Mesenchymal stem cell (in vitro differentiated cells and primary cell): Measurements from ENCODE around the gene GYPC.

Source experiments
- DNase-seq: peaks from one replicate; pipeline ENCODE4 v3.0.0-alpha.2; 2013
- H2AFZ ChIP-seq: one replicate; pipeline ENCODE4 v1.6.1; 2013; ENCODE audit warnings: low read depth, mild to moderate bottlenecking, control low read depth, inconsistent platforms, low read length, moderate library complexity
- H2AK5ac ChIP-seq: 2 replicates; pipeline ENCODE4 v1.6.1; 2013; ENCODE audit warnings: low read length, moderate library complexity, mild to moderate bottlenecking, inconsistent platforms; ENCODE audit not compliant: severe bottlenecking
- H2BK120ac ChIP-seq: one replicate; pipeline ENCODE4 v1.6.1; 2013; ENCODE audit warnings: low read depth, mild to moderate bottlenecking, inconsistent platforms, low read length, moderate library complexity
- H2BK12ac ChIP-seq, 2 experiments: one replicate each; pipeline ENCODE4 v1.6.1; 2013; ENCODE audit warnings: inconsistent platforms in 2 of 2, low read length in 2 of 2, mild to moderate bottlenecking in 2 of 2, moderate library complexity in 2 of 2, control low read depth in 1 of 2
- H2BK15ac ChIP-seq: one replicate; pipeline ENCODE4 v1.6.1; 2013; ENCODE audit warnings: mild to moderate bottlenecking, low read depth, inconsistent platforms; ENCODE audit not compliant: poor library complexity, severe bottlenecking
- H2BK5ac ChIP-seq: 2 replicates; pipeline ENCODE4 v1.6.1; 2013; ENCODE audit warnings: low read depth, mild to moderate bottlenecking, low read length, control low read depth, inconsistent platforms; ENCODE audit not compliant: poor library complexity, severe bottlenecking
- H3K14ac ChIP-seq, 2 experiments: one replicate each; pipeline ENCODE4 v1.6.1; 2013; ENCODE audit warnings: inconsistent platforms in 2 of 2, low read length in 2 of 2, control low read depth in 1 of 2, mild to moderate bottlenecking in 1 of 2, moderate library complexity in 1 of 2
- H3K18ac ChIP-seq, 2 experiments: one replicate each; pipeline ENCODE4 v1.6.1; 2013; ENCODE audit warnings: inconsistent platforms in 2 of 2, low read length in 2 of 2, control low read depth in 1 of 2, low read depth in 1 of 2, mild to moderate bottlenecking in 1 of 2
- H3K23ac ChIP-seq, 2 experiments: one replicate each; pipeline ENCODE4 v1.6.1; 2013; ENCODE audit warnings: inconsistent platforms in 2 of 2, low read length in 2 of 2, mild to moderate bottlenecking in 2 of 2, moderate library complexity in 2 of 2, control low read depth in 1 of 2
- H3K27ac ChIP-seq: 2 replicates; pipeline ENCODE4 v1.5.1; 2013; ENCODE audit warnings: mild to moderate bottlenecking, moderate library complexity, low read length, control low read depth, inconsistent platforms; ENCODE audit not compliant: poor library complexity, severe bottlenecking
- H3K27me3 ChIP-seq, 2 experiments: 2 replicates each; pipeline versions ENCODE4 v1.6.1 to v1.7.0; 2013; ENCODE audit warnings: low read length in 2 of 2, mild to moderate bottlenecking in 2 of 2, moderate library complexity in 2 of 2, control low read depth in 1 of 2, inconsistent platforms in 1 of 2; ENCODE audit not compliant: control insufficient read depth in 1 of 2, insufficient read depth in 1 of 2
- H3K36me3 ChIP-seq, 2 experiments: 2 replicates each; pipeline versions ENCODE4 v1.6.1 to v1.7.0; 2013; ENCODE audit warnings: low read length in 2 of 2, control low read depth in 1 of 2, inconsistent platforms in 1 of 2, low read depth in 1 of 2, mild to moderate bottlenecking in 1 of 2; ENCODE audit not compliant: insufficient read depth in 2 of 2, control insufficient read depth in 1 of 2
- H3K4ac ChIP-seq, 2 experiments: one replicate each; pipeline ENCODE4 v1.6.1; 2013; ENCODE audit warnings: inconsistent platforms in 2 of 2, low read length in 2 of 2, mild to moderate bottlenecking in 2 of 2, moderate library complexity in 2 of 2, control low read depth in 1 of 2, low read depth in 1 of 2
- H3K4me1 ChIP-seq: 2 replicates; pipeline ENCODE4 v1.6.1; 2013; ENCODE audit warnings: low read depth, low read length, control low read depth; ENCODE audit not compliant: control insufficient read depth, insufficient read depth
- H3K4me2 ChIP-seq: 2 replicates; pipeline ENCODE4 v1.6.1; 2013; ENCODE audit warnings: low read length, mild to moderate bottlenecking, inconsistent platforms; ENCODE audit not compliant: poor library complexity, severe bottlenecking
- H3K4me3 ChIP-seq, 2 experiments: 2 replicates each; pipeline versions ENCODE4 v1.5.1 to v1.7.0; 2013; ENCODE audit warnings: low read length in 2 of 2, mild to moderate bottlenecking in 2 of 2, control low read depth in 1 of 2, low read depth in 1 of 2; ENCODE audit not compliant: insufficient read depth in 1 of 2
- H3K79me1 ChIP-seq: replicated peaks from 2 replicates; pipeline ENCODE4 v1.6.1; 2013; ENCODE audit warnings: mild to moderate bottlenecking, control low read depth, low read length, inconsistent platforms; ENCODE audit not compliant: poor library complexity, severe bottlenecking
- H3K9ac ChIP-seq: 2 replicates; pipeline ENCODE4 v1.7.0; 2013; ENCODE audit warnings: mild to moderate bottlenecking, low read length, moderate library complexity
- H3K9me3 ChIP-seq: 2 replicates; pipeline ENCODE4 v1.7.0; 2013; ENCODE audit warnings: mild to moderate bottlenecking, low read length; ENCODE audit not compliant: control insufficient read depth
- H4K8ac ChIP-seq: one replicate; pipeline ENCODE4 v1.6.1; 2013; ENCODE audit warnings: inconsistent platforms, mild to moderate bottlenecking, low read length, moderate library complexity
- H4K91ac ChIP-seq: one replicate; pipeline ENCODE4 v1.6.1; 2013; ENCODE audit warnings: mild to moderate bottlenecking, low read length, inconsistent platforms
- WGBS: methylation state at CpG from one replicate; pipeline ENCODE4 v1.1.7; 2013; ENCODE audit warnings: mixed read lengths; 5-methylcytosine and 5-hydroxymethylcytosine counted together

The GYPC gene

GRCh38 chr2:126675637-126676036 is 19.7 kb downstream of the GYPC start:
- Histone ChIP-seq H2BK15ac (no peak overlapping the region), H3K4me2 (no peak overlapping the region), H3K4me1 (peaks cover 3% of the 10 kb centered on the region), H4K8ac (no peak overlapping the region), H2AK5ac (no peak overlapping the region), H3K36me3 (peaks cover 46% of the 10 kb centered on the region in 2 experiments), H2BK12ac (no peak overlapping the region), H2AFZ (no peak overlapping the region), H3K9me3 (peaks cover 15% of the 10 kb centered on the region), H3K27ac (no peak overlapping the region), H3K23ac (no peak overlapping the region), H3K4ac (no peak overlapping the region), H3K79me1 (peaks cover 64% of the 10 kb centered on the region), H3K18ac (no peak overlapping the region), H3K4me3 (peak overlapping the region in 1 of 2 experiments; percentile 1), H2BK120ac (no peak overlapping the region), H3K27me3 (no peaks in the 10 kb centered on the region), H4K91ac (no peak overlapping the region), H2BK5ac (no peak overlapping the region), H3K9ac (no peak overlapping the region), H3K14ac (no peak overlapping the region)
- DNase-seq, result no peak
- WGBS, result 97% methylated on average over 4 of the region's 5 CpGs

GRCh38 chr2:126676221-126677175 is 20.5 kb downstream of the GYPC start:
- no peak overlapping the region for H4K91ac ChIP-seq
- no peaks in the 10 kb centered on the region for H3K27me3 ChIP-seq
- H3K9ac ChIP-seq, result no peak overlapping the region
- no peak overlapping the region for H2AK5ac ChIP-seq
- no peak overlapping the region for H2BK5ac ChIP-seq
- H3K4ac ChIP-seq, result no peak overlapping the region
- peak overlapping the region in 1 of 2 experiments; percentile 6 for H3K18ac ChIP-seq
- H3K4me1 ChIP-seq, result peaks cover 2% of the 10 kb centered on the region
- peaks cover 15% of the 10 kb centered on the region for H3K9me3 ChIP-seq
- DNase-seq, result no peak
- no peak overlapping the region for H2BK120ac ChIP-seq
- peak overlapping the region; percentile 0 for H4K8ac ChIP-seq
- H3K4me2 ChIP-seq, result no peak overlapping the region
- H2BK12ac ChIP-seq, result no peak overlapping the region
- peak overlapping the region in 1 of 2 experiments; percentile 10 for H3K14ac ChIP-seq
- H3K36me3 ChIP-seq, result peaks cover 41 to 46% of the 10 kb centered on the region in 2 experiments
- 90% methylated on average over 1 of the region's 1 CpG for WGBS
- H3K79me1 ChIP-seq, result peaks cover 58% of the 10 kb centered on the region
- H2BK15ac ChIP-seq, result no peak overlapping the region
- H3K27ac ChIP-seq, result no peak overlapping the region
- peak overlapping the region in 1 of 2 experiments; percentile 1 for H3K4me3 ChIP-seq
- no peak overlapping the region for H2AFZ ChIP-seq
- no peak overlapping the region for H3K23ac ChIP-seq

- no peak for DNase-seq
- H3K36me3 ChIP-seq, result peaks cover 40 to 48% of the 10 kb centered on the region in 2 experiments
- H3K4me3 ChIP-seq, result no peak overlapping the region
- no peak overlapping the region for H4K8ac ChIP-seq
- H3K9me3 ChIP-seq, result peaks cover 15% of the 10 kb centered on the region
- peak overlapping the region in 1 of 2 experiments; percentile 10 for H3K14ac ChIP-seq
- H3K27ac ChIP-seq, result no peak overlapping the region
- H2AFZ ChIP-seq, result no peak overlapping the region
- peaks cover 1% of the 10 kb centered on the region for H3K4me1 ChIP-seq
- no peak overlapping the region for H3K9ac ChIP-seq
- no peak overlapping the region for H3K4ac ChIP-seq
- H4K91ac ChIP-seq, result no peak overlapping the region
- no peak overlapping the region for H3K4me2 ChIP-seq
- peak overlapping the region in 1 of 2 experiments; percentile 6 for H3K18ac ChIP-seq
- H2BK5ac ChIP-seq, result no peak overlapping the region
- H3K27me3 ChIP-seq, result no peaks in the 10 kb centered on the region
- no peak overlapping the region for H2BK15ac ChIP-seq
- WGBS, result 100% methylated on average over 1 of the region's 1 CpG
- no peak overlapping the region for H2AK5ac ChIP-seq
- peaks cover 56% of the 10 kb centered on the region for H3K79me1 ChIP-seq
- no peak overlapping the region for H2BK120ac ChIP-seq
- H2BK12ac ChIP-seq, result no peak overlapping the region
- H3K23ac ChIP-seq, result no peak overlapping the region
These were observed 21.2 kb downstream of the GYPC start for GRCh38 chr2:126677176-126677538.

- no peak overlapping the region for H2AK5ac ChIP-seq
- peaks cover 51% of the 10 kb centered on the region for H3K79me1 ChIP-seq
- no peak for DNase-seq
- 92% methylated on average over 9 of the region's 13 CpGs for WGBS
- H3K27me3 ChIP-seq, result no peaks in the 10 kb centered on the region
- H3K14ac ChIP-seq, result no peak overlapping the region
- H3K4me1 ChIP-seq, result peaks cover 1% of the 10 kb centered on the region
- no peak overlapping the region for H3K4ac ChIP-seq
- no peak overlapping the region for H3K23ac ChIP-seq
- no peak overlapping the region for H3K27ac ChIP-seq
- H2BK12ac ChIP-seq, result no peak overlapping the region
- H3K36me3 ChIP-seq, result peaks cover 42 to 44% of the 10 kb centered on the region in 2 experiments
- no peak overlapping the region for H2BK5ac ChIP-seq
- peaks cover 15% of the 10 kb centered on the region for H3K9me3 ChIP-seq
- no peak overlapping the region for H4K8ac ChIP-seq
- no peak overlapping the region for H4K91ac ChIP-seq
- H2AFZ ChIP-seq, result no peak overlapping the region
- H2BK15ac ChIP-seq, result no peak overlapping the region
- no peak overlapping the region for H3K4me2 ChIP-seq
- H3K18ac ChIP-seq, result no peak overlapping the region
- no peak overlapping the region for H3K4me3 ChIP-seq
- H3K9ac ChIP-seq, result no peak overlapping the region
- no peak overlapping the region for H2BK120ac ChIP-seq
These were observed 22.5 kb downstream of the GYPC start for GRCh38 chr2:126678269-126679065.
